H1 (cell line): ENCODE results near the gene CFLAR. TPM values are rescaled to one million over a fixed set of nuclear protein-coding genes. Genes with fewer than 3 reads are reported as not detected.

ENCODE experiments used
- CTCF ChIA-PET: fragments of 300-600 bp; sonication (Branson Sonifier 250); formaldehyde crosslinking; loops from one replicate; lab custom pipeline; 2021; ENCODE audit not compliant: partially characterized antibody; lab: Charles Lee
- POLR2A ChIA-PET: fragments of 300-600 bp; sonication (Branson Sonifier 250); formaldehyde crosslinking; loops from one replicate; lab custom pipeline; 2021; ENCODE audit warnings: inconsistent platforms; ENCODE audit not compliant: partially characterized antibody; lab: Charles Lee
- DNase-seq, 2 experiments: peaks; one replicate each; pipeline versions ENCODE4 v3.0.0 to v3.0.0-alpha.2; 2010 to 2022; ENCODE audit warnings: low spot score in 2 of 2, low read depth in 1 of 2, mixed read lengths in 1 of 2
- FAIRE-seq: peaks from 2 replicates; lab custom pipeline; 2011; peaks lifted over from hg19 to GRCh38; lab: Jason Lieb, UNC
- H2AFZ ChIP-seq: 2 replicates; pipeline ENCODE4 v1.8.1; 2012; ENCODE audit warnings: low read length, inconsistent platforms
- H2AK5ac ChIP-seq: 2 replicates; pipeline ENCODE4 v1.6.1; 2013; ENCODE audit warnings: low read depth, low read length
- H2BK120ac ChIP-seq: replicated peaks from 2 replicates; pipeline ENCODE3; 2013; ENCODE audit warnings: low read depth, low read length, inconsistent platforms
- H2BK12ac ChIP-seq: 2 replicates; pipeline ENCODE4 v1.6.1; 2013; ENCODE audit warnings: low read depth, low read length
- H2BK15ac ChIP-seq: 2 replicates; pipeline ENCODE4 v1.6.1; 2013; ENCODE audit warnings: low read length
- H2BK20ac ChIP-seq: 2 replicates; pipeline ENCODE4 v1.6.1; 2013; ENCODE audit warnings: low read length
- H2BK5ac ChIP-seq: 2 replicates; pipeline ENCODE4 v1.6.1; 2013; ENCODE audit warnings: low read depth, low read length
- H3K14ac ChIP-seq: 2 replicates; pipeline ENCODE4 v1.6.1; 2013; ENCODE audit warnings: inconsistent platforms; ENCODE audit not compliant: insufficient read length
- H3K18ac ChIP-seq: 2 replicates; pipeline ENCODE4 v1.6.1; 2013; ENCODE audit warnings: low read length; ENCODE audit errors: extremely low read depth
- H3K23ac ChIP-seq: 2 replicates; pipeline ENCODE4 v1.6.1; 2013; ENCODE audit warnings: inconsistent platforms; ENCODE audit not compliant: insufficient read length
- H3K23me2 ChIP-seq: 2 replicates; pipeline ENCODE4 v1.6.1; 2013; ENCODE audit warnings: low read depth, low read length
- H3K27ac ChIP-seq: 2 replicates; pipeline ENCODE4 v1.6.1; 2011; ENCODE audit warnings: low read depth, low read length, inconsistent platforms
- H3K27me3 ChIP-seq, 4 experiments: replicated peaks in 1 of 4; 1 replicate in 1 of 4; 2 replicates in 3 of 4; pipeline versions ENCODE4 v1.6.1 to v1.8.1; 2011 to 2013; ENCODE audit warnings: low read length in 3 of 4, mild to moderate bottlenecking in 3 of 4, inconsistent platforms in 2 of 4, mixed read lengths in 2 of 4, moderate library complexity in 1 of 4; ENCODE audit not compliant: control insufficient read depth in 3 of 4, insufficient read depth in 3 of 4; ENCODE audit errors: extremely low read depth in 1 of 4
- H3K36me3 ChIP-seq, 4 experiments: 2 replicates each; pipeline versions ENCODE4 v1.6.1 to v1.8.1; 2011 to 2013; ENCODE audit warnings: mild to moderate bottlenecking in 4 of 4, low read length in 3 of 4, moderate library complexity in 2 of 4, control low read depth in 1 of 4, inconsistent platforms in 1 of 4; ENCODE audit not compliant: insufficient read depth in 4 of 4, control insufficient read depth in 2 of 4
- H3K4ac ChIP-seq: replicated peaks from 2 replicates; pipeline ENCODE3; 2013; ENCODE audit warnings: low read length, low read depth, mixed read lengths, inconsistent platforms; ENCODE audit not compliant: insufficient read length
- H3K4me1 ChIP-seq, 4 experiments: replicated peaks in 1 of 4; 1 replicate in 1 of 4; 2 replicates in 3 of 4; pipeline versions ENCODE4 v1.6.1 to v1.8.1; 2011 to 2013; ENCODE audit warnings: low read length in 3 of 4, inconsistent platforms in 2 of 4, mixed read lengths in 1 of 4; ENCODE audit not compliant: insufficient read depth in 4 of 4, control insufficient read depth in 3 of 4
- H3K4me2 ChIP-seq, 2 experiments: 2 replicates each; pipeline versions ENCODE4 v1.6.1 to v1.8.1; 2011 to 2013; ENCODE audit warnings: low read depth in 2 of 2, low read length in 2 of 2, control low read depth in 1 of 2, inconsistent platforms in 1 of 2, mild to moderate bottlenecking in 1 of 2; ENCODE audit not compliant: insufficient read depth in 1 of 2
- H3K4me3 ChIP-seq, 4 experiments: fragments of 200-600, 300-600 bp in 1 of 4; sonication (generic), shearing (Covaris generic), sonication (Bioruptor Twin) in 1 of 4; 2 replicates each; pipeline versions ENCODE4 v1.5.1 to v1.8.1; 2011 to 2016; ENCODE audit warnings: low read length in 4 of 4, low read depth in 3 of 4, control low read depth in 2 of 4, inconsistent platforms in 2 of 4, mild to moderate bottlenecking in 2 of 4, mixed read lengths in 1 of 4, moderate library complexity in 1 of 4; ENCODE audit not compliant: insufficient read depth in 2 of 4; ENCODE audit errors: extremely low read depth in 1 of 4
- H3K56ac ChIP-seq: replicated peaks from 2 replicates; pipeline ENCODE3; 2013; ENCODE audit warnings: low read depth, mild to moderate bottlenecking, mixed read lengths, low read length, inconsistent platforms; ENCODE audit not compliant: insufficient read length
- H3K79me1 ChIP-seq: 2 replicates; pipeline ENCODE4 v1.6.1; 2013; ENCODE audit warnings: low read depth, low read length, control low read depth
- H3K79me2 ChIP-seq, 2 experiments: 2 replicates each; pipeline versions ENCODE4 v1.6.1 to v1.8.1; 2012 to 2013; ENCODE audit warnings: low read length in 2 of 2, mild to moderate bottlenecking in 2 of 2, inconsistent platforms in 1 of 2; ENCODE audit not compliant: insufficient read depth in 2 of 2, control insufficient read depth in 1 of 2
- H3K9ac ChIP-seq, 4 experiments: replicated peaks in 1 of 4; 1 replicate in 1 of 4; 2 replicates in 3 of 4; pipeline versions ENCODE4 v1.6.1 to v1.8.1; 2011 to 2013; ENCODE audit warnings: low read depth in 3 of 4, low read length in 3 of 4, control low read depth in 2 of 4, mild to moderate bottlenecking in 2 of 4, moderate library complexity in 2 of 4, inconsistent platforms in 1 of 4; ENCODE audit errors: extremely low read depth in 1 of 4
- H3K9me3 ChIP-seq, 2 experiments: 2 replicates each; pipeline versions ENCODE4 v1.6.1 to v1.8.1; 2012 to 2013; ENCODE audit warnings: mild to moderate bottlenecking in 2 of 2, moderate library complexity in 2 of 2, control low read depth in 1 of 2, inconsistent platforms in 1 of 2, low read depth in 1 of 2, low read length in 1 of 2, mixed read lengths in 1 of 2; ENCODE audit not compliant: insufficient read depth in 2 of 2
- H4K20me1 ChIP-seq, 2 experiments: replicated peaks in 1 of 2; 2 replicates each; pipeline versions ENCODE3 to v1.8.1; 2011 to 2013; ENCODE audit warnings: inconsistent platforms in 2 of 2, low read length in 2 of 2, mild to moderate bottlenecking in 1 of 2; ENCODE audit not compliant: insufficient read depth in 2 of 2, control insufficient read depth in 1 of 2
- H4K5ac ChIP-seq: 2 replicates; pipeline ENCODE4 v1.6.1; 2013; ENCODE audit warnings: low read length, low read depth, mixed read lengths, inconsistent platforms; ENCODE audit not compliant: insufficient read length
- H4K8ac ChIP-seq: 2 replicates; pipeline ENCODE4 v1.8.0; 2013; ENCODE audit warnings: mild to moderate bottlenecking, moderate library complexity, low read length, inconsistent platforms; ENCODE audit not compliant: insufficient read depth; ENCODE audit errors: extremely low read depth
- H4K91ac ChIP-seq: replicated peaks from 2 replicates; pipeline ENCODE3; 2013; ENCODE audit warnings: low read length, mixed read lengths, inconsistent platforms; ENCODE audit not compliant: insufficient read length
- ASH2L ChIP-seq: fragments of 200-600, 300-600 bp; sonication (generic); IDR thresholded peaks from one replicate; pipeline ENCODE4 v1.7.1; 2017; ENCODE audit warnings: low read length
- CBX5 ChIP-seq: fragments of 300-800, 300-1000 bp; sonication (generic); IDR thresholded peaks from 2 replicates; pipeline ENCODE4 v1.7.1; 2016; ENCODE audit warnings: antibody characterized with exemption, low read length, low read depth
- CTBP2 ChIP-seq: IDR thresholded peaks from 2 replicates; pipeline ENCODE4 v1.7.0; 2011; ENCODE audit warnings: borderline replicate concordance, mild to moderate bottlenecking, moderate library complexity, mixed read lengths, low read length; ENCODE audit not compliant: insufficient read depth, insufficient read length
- EZH2 ChIP-seq: fragments of 200-600 bp; sonication (generic); IDR thresholded peaks from 2 replicates; pipeline ENCODE4 v1.7.1; 2012; ENCODE audit warnings: low read depth, mild to moderate bottlenecking, moderate library complexity, low read length, inconsistent platforms; ENCODE audit not compliant: severe bottlenecking
- KDM1A ChIP-seq: fragments of 200-600, 300-600 bp; sonication (generic); IDR thresholded peaks from 2 replicates; pipeline ENCODE4 v1.7.1; 2016; ENCODE audit warnings: mild to moderate bottlenecking, low read length, borderline replicate concordance
- POLR2AphosphoS5 ChIP-seq: IDR thresholded peaks from 2 replicates; pipeline ENCODE4 v1.6.1; 2011; ENCODE audit warnings: low read depth, low read length
- POU5F1 ChIP-seq: IDR thresholded peaks from 2 replicates; pipeline ENCODE4 v1.6.1; 2011; ENCODE audit warnings: low read depth, mild to moderate bottlenecking, low read length, moderate library complexity
- RAD21 ChIP-seq, 2 experiments: IDR thresholded peaks in 1 of 2; conservative IDR thresholded peaks in 1 of 2; 2 replicates each; pipeline ENCODE4 v1.6.1; 2011; ENCODE audit warnings: low read depth in 2 of 2, low read length in 2 of 2, improper control_type of control experiment in 1 of 2, inconsistent platforms in 1 of 2, mild to moderate bottlenecking in 1 of 2, moderate library complexity in 1 of 2
- RFX5 ChIP-seq: IDR thresholded peaks from 2 replicates; pipeline ENCODE4 v1.6.1; 2011; ENCODE audit warnings: low read depth, low read length, improper control_type of control experiment, borderline replicate concordance
- SIX5 ChIP-seq: IDR thresholded peaks from 2 replicates; pipeline ENCODE4 v1.6.1; 2011; ENCODE audit warnings: mild to moderate bottlenecking, low read depth, low read length
- SP1 ChIP-seq: IDR thresholded peaks from 2 replicates; pipeline ENCODE4 v1.6.1; 2011; ENCODE audit warnings: low read depth, low read length
- SP2 ChIP-seq: IDR thresholded peaks from 2 replicates; pipeline ENCODE4 v1.6.1; 2012; ENCODE audit warnings: mild to moderate bottlenecking, low read length, inconsistent platforms
- SP4 ChIP-seq: IDR thresholded peaks from 2 replicates; pipeline ENCODE4 v1.6.1; 2012; ENCODE audit warnings: low read length, inconsistent platforms
- WGBS, 2 experiments: shearing (Covaris generic) in 1 of 2; methylation state at CpG; one replicate each; pipeline versions ENCODE4 v1.1.6 to v1.1.7; 2013 to 2015; ENCODE audit warnings: low lambda C conversion rate in 2 of 2, mixed read lengths in 2 of 2, inconsistent platforms in 1 of 2, low coverage in 1 of 2, missing lambda C conversion rate in 1 of 2; ENCODE audit not compliant: insufficient replicate concordance in 2 of 2, insufficient coverage in 1 of 2, insufficient read length in 1 of 2; ENCODE audit errors: extremely low coverage in 1 of 2, missing lambda C conversion rate in 1 of 2; 5-methylcytosine and 5-hydroxymethylcytosine counted together
- polyA plus RNA-seq, 7 experiments: library from polyadenylated mRNA; depleted of rRNA in 3 of 7; stranded (reverse) in 5 of 7; unstranded in 2 of 7; fragments of >200 nt in 5 of 7; fragments of 200-250 nt in 2 of 7; gene quantifications; 1 replicate in 5 of 7; 2 replicates in 1 of 7; 4 replicates in 1 of 7; pipeline versions ENCODE4 v1.2.1 to v1.2.3, GENCODE V29; 2011 to 2013; ENCODE audit warnings: missing spikeins in 2 of 7, mixed read lengths in 2 of 7
- total RNA-seq: library from RNA; stranded (reverse); fragmentation: NEBNext Ultra II Directional; extraction: Animal tissue kit (Norgen Biotek cat#: 25700); gene quantifications from 2 replicates; pipeline ENCODE4 v1.2.1, GENCODE V29; 2021
- TF ChIP-seq, protein P1 (sequence below): IDR thresholded peaks from 2 replicates; pipeline ENCODE4 v1.6.1; 2012; ENCODE audit warnings: inconsistent platforms

CFLAR gene
- total and polyA plus RNA-seq, 2 of the 8 experiments (the other 6 are each of a cell fraction or from before 2014, with no cell fraction given) = 1.1 to 3.9 TPM

DNA sequence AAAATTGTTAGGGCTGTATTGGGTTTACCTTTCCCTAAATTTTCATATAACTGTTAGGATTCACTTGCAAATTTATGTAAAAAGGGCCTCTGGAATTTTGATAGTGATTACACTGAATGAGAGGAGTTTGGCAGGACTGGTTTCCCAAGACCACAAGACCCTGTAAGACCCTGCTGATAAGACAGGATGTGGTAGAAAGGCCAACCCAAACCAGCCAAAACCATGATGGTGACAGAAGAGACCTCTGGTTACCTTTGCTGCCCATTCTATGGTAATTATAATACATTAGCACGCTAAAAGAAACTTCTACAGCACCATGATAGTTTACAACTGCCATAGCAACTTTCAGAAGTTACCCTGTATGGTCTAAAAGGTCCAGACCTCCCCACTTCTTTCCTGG is 58.7 kb downstream of the CFLAR start:
- no peaks in the 10 kb centered on the region for H3K23me2 ChIP-seq
- no peak overlapping the region for H2AFZ ChIP-seq
- no peak overlapping the region for H3K23ac ChIP-seq
- H3K27ac ChIP-seq = no peak overlapping the region
- H3K9me3 ChIP-seq = peaks cover 14 to 19% of the 10 kb centered on the region in 2 experiments
- 63% methylated on average over 1 of the region's 1 CpG; no CpG with 5 or more reads in 1 of the 2 experiments for WGBS, 2 experiments
- H3K56ac ChIP-seq = no peak overlapping the region
- H2BK20ac ChIP-seq = no peak overlapping the region
- ChIA-PET POLR2A (interaction anchor here (1.3 kb wide), 1 partner anchor 17 kb away, joined by 4 read pairs; no protein-coding TSS in a partner anchor), CTCF (interaction anchor here (1.1 to 5.1 kb wide), 2 partner anchors 203 to 212 kb away, joined by 3 to 49 read pairs; partner anchors contain the start of gene ORC2)
- no peak overlapping the region for H3K4ac ChIP-seq
- H2BK15ac ChIP-seq = no peak overlapping the region
- no peak overlapping the region for H4K91ac ChIP-seq
- FAIRE-seq (no peak), DNase-seq (no peak)
- no peak overlapping the region for H3K4me3 ChIP-seq
- H3K79me1 ChIP-seq = no peaks in the 10 kb centered on the region
- H3K14ac ChIP-seq = no peak overlapping the region
- H4K8ac ChIP-seq = no peak overlapping the region
- no peak overlapping the region for H2AK5ac ChIP-seq
- H2BK12ac ChIP-seq = no peak overlapping the region
- no peaks in the 10 kb centered on the region for H3K27me3 ChIP-seq
- H2BK5ac ChIP-seq = no peak overlapping the region; the same call in 1 of the 2 replicates
- H3K79me2 ChIP-seq = no peaks in the 10 kb centered on the region
- H3K4me2 ChIP-seq = no peak overlapping the region
- H3K18ac ChIP-seq = no peak overlapping the region
- no peak overlapping the region for H4K5ac ChIP-seq
- H4K20me1 ChIP-seq = no peaks in the 10 kb centered on the region
- no peaks in the 10 kb centered on the region for H3K4me1 ChIP-seq
- no peak overlapping the region for H3K9ac ChIP-seq
- H3K36me3 ChIP-seq = no peaks in the 10 kb centered on the region
- H2BK120ac ChIP-seq = no peak overlapping the region
- TF ChIP-seq RAD21 (IDR thresholded peaks at IDR 0.05 in 1 of 2, conservative IDR thresholded peaks at IDR 0.05 in 1 of 2; ENCODE audit: low read depth in 2 of 2, low read length in 2 of 2) = no peak
- no peak for TF ChIP-seq SIX5
- no peak for TF ChIP-seq EZH2
- TF ChIP-seq ASH2L = no peak
- TF ChIP-seq, protein P1, sequence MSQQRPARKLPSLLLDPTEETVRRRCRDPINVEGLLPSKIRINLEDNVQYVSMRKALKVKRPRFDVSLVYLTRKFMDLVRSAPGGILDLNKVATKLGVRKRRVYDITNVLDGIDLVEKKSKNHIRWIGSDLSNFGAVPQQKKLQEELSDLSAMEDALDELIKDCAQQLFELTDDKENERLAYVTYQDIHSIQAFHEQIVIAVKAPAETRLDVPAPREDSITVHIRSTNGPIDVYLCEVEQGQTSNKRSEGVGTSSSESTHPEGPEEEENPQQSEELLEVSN = no peak
- no peak for TF ChIP-seq POLR2AphosphoS5
- TF ChIP-seq SP1 = no peak
- TF ChIP-seq CBX5 = no peak
- no peak for TF ChIP-seq RFX5
- TF ChIP-seq POU5F1 = no peak
- no peak for TF ChIP-seq SP2
- no peak for TF ChIP-seq KDM1A
- no peak for TF ChIP-seq SP4
- no peak for TF ChIP-seq CTBP2
